Thyroid gland (tissue), 4 donors: ENCODE measurements around the gene LTV1. TPM values are rescaled to one million over a fixed set of nuclear protein-coding genes. Genes with fewer than 3 reads are reported as not detected.
"Not testable (repeated sequence)": the region's sequence is repeated elsewhere in the genome, so short reads cannot be mapped to it uniquely, and the experiment has no call there.

Experiments
- DNase-seq, 2 donors: peaks; one replicate each; pipeline ENCODE4 v3.0.0-alpha.2; 2019
- H3K27ac ChIP-seq, 3 donors: fragments of 200-600 bp; sonication (generic); 1 replicate in 2 of 3; 2 replicates in 1 of 3; pipeline ENCODE4 v1.5.1; 2016 to 2019; ENCODE audit warnings: mild to moderate bottlenecking in 1 of 3, moderate library complexity in 1 of 3
- H3K27me3 ChIP-seq: fragments of 200-600 bp; sonication (generic); one replicate; pipeline ENCODE4 v1.5.1; 2019
- H3K36me3 ChIP-seq, 2 donors: fragments of 200-600 bp; sonication (generic); one replicate each; pipeline ENCODE4 v1.5.1; 2016 to 2019
- H3K4me1 ChIP-seq, 2 donors: fragments of 200-600 bp; sonication (generic); one replicate each; pipeline ENCODE4 v1.5.1; 2017 to 2019
- H3K4me3 ChIP-seq, 3 donors: fragments of 200-600 bp; sonication (generic); replicated peaks in 1 of 3; 1 replicate in 2 of 3; 2 replicates in 1 of 3; pipeline ENCODE4 v1.5.1; 2016; ENCODE audit warnings: mild to moderate bottlenecking in 1 of 3
- H3K9me3 ChIP-seq: fragments of 200-600 bp; sonication (generic); one replicate; pipeline ENCODE4 v1.5.1; 2017
- CTCF ChIP-seq, 6 experiments: fragments of 200-600 bp in 3 of 6; fragments of 450-650 bp in 3 of 6; sonication (generic) in 3 of 6; IDR thresholded peaks; one replicate each; pipeline ENCODE4 v1.5.1; 2016 to 2019; ENCODE audit warnings: antibody characterized with exemption in 6 of 6, mild to moderate bottlenecking in 2 of 6, inconsistent platforms in 1 of 6, moderate library complexity in 1 of 6
- POLR2A ChIP-seq, 2 donors: fragments of 450-650 bp; IDR thresholded peaks; one replicate each; pipeline ENCODE4 v1.6.1; 2017; ENCODE audit warnings: antibody characterized with exemption in 2 of 2, mild to moderate bottlenecking in 2 of 2, moderate library complexity in 1 of 2
- WGBS, 2 donors: methylation state at CpG; one replicate each; pipeline ENCODE4 v1.1.5; 2017; 5-methylcytosine and 5-hydroxymethylcytosine counted together
- intact Hi-C: fragments of 100-400 bp; cut with DNase I; formaldehyde crosslinking; loops from one replicate; pipeline ENCODE4 v1.15.1; 2023
- total RNA-seq, 4 donors: library from RNA; depleted of rRNA; stranded (reverse); fragments of >200 nt; gene quantifications; one replicate each; pipeline ENCODE4 v1.2.3, GENCODE V29; 2016

The LTV1 gene
- 10 to 100 TPM; 10.8 to 15.7 (median 13.6) TPM for total RNA-seq

- H3K4me1 ChIP-seq = peaks cover 6 to 7% of the 10 kb centered on the region in 2 donors
- peak within 1 kb of the TSS; percentile 56 to 90 (median 86) for H3K4me3 ChIP-seq
- DNase-seq = peak; percentile 96
- WGBS, 2 donors = 0 to 1% methylated on average over 29 to 47 of the region's 64 CpGs
- peak within 1 kb of the TSS; percentile 92 to 97 (median 95) for H3K27ac ChIP-seq
- TF ChIP-seq CTCF (IDR thresholded peaks at IDR 0.05) (no peak), POLR2A (IDR thresholded peaks at IDR 0.05) (peak; percentile 50 to 81)
- H3K9me3 ChIP-seq = no peaks in the 10 kb centered on the region
- peaks cover 4 to 25% of the 10 kb centered on the region in 2 donors for H3K36me3 ChIP-seq
- H3K27me3 ChIP-seq = no peaks in the 10 kb centered on the region
- intact Hi-C loops = loop anchor here (10.0 kb wide), 2 partner anchors 168 to 258 kb away; partner anchors contain the start of gene PHACTR2
Measured at GRCh38 chr6:143842902-143843676, at the start of gene LTV1. Gene LTV1 (plus strand): TSS chr6:143843338. CDS start chr6:143843478, 140 bp downstream.

DNA sequence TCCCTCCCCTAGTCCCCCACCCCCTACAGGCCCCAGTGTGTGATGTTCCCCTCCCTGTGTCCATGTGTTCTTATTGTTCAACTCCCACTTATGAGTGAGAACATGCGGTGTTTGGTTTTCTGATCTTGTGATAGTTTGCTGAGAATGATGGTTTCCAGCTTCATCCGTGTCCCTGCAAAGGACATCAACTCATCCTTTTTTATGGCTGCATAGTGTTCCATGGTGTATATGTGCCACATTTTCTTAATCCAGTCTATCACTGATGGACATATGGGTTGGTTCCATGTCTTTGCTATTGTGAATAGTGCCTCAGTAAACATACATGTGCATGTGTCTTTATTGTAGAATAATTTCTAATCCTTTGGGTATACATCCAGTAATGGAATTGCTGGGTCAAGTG, 46.6 kb upstream of the LTV1 start:
- H3K27me3 ChIP-seq, intact Hi-C loops, H3K4me1 ChIP-seq, H3K9me3 ChIP-seq, H3K4me3 ChIP-seq, H3K27ac ChIP-seq, DNase-seq, H3K36me3 ChIP-seq: not testable (repeated sequence)
- 95 to 100% methylated on average over 2 of the region's 2 CpGs for WGBS, 2 donors

DNA sequence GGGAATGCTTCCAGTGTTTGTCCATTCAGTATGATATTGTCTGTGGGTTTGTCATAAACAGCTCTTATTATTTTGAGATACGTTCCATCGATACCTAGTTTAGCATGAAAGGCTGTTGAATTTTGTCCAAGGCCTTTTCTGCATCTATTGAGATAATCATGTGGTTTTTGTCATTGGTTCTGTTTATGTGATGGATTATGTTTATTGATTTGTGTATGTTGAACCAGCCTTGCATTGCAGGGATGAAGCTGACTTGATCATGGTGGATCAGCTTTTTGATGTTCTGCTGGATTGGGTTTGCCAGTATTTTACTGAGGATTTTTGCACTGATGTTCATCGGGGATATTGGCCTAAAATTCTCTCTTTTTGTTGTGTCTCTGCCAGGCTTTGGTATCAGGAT, 44.7 kb upstream of the LTV1 start:
- DNase-seq, H3K27ac ChIP-seq, intact Hi-C loops, H3K36me3 ChIP-seq, H3K27me3 ChIP-seq, H3K4me3 ChIP-seq, H3K9me3 ChIP-seq, H3K4me1 ChIP-seq: not testable (repeated sequence)
- WGBS, 2 donors = 98% methylated on average over 3 of the region's 3 CpGs

- Histone ChIP-seq H3K4me1 (no peaks in the 10 kb centered on the region), H3K9me3 (no peaks in the 10 kb centered on the region), H3K4me3 (no peak overlapping the region), H3K27ac (no peak overlapping the region), H3K36me3 (peaks cover 0 to 4% of the 10 kb centered on the region in 2 donors), H3K27me3 (no peaks in the 10 kb centered on the region)
- intact Hi-C loops = no loop called here
- DNase-seq = no peak
- WGBS, 2 donors = 97% methylated on average over 8 of the region's 8 CpGs
- no peak for TF ChIP-seq POLR2A (IDR thresholded peaks at IDR 0.05)
- no peak for TF ChIP-seq CTCF (IDR thresholded peaks at IDR 0.05)
Measured at GRCh38 chr6:143802833-143803565, 40.1 kb upstream of the LTV1 start.

GRCh38 chr6:143803769-143804568, 39.2 kb upstream of the LTV1 start:
- no peaks in the 10 kb centered on the region for H3K9me3 ChIP-seq
- DNase-seq = no peak
- intact Hi-C loops = no loop called here
- no peak overlapping the region for H3K4me3 ChIP-seq
- peaks cover 0 to 4% of the 10 kb centered on the region in 2 donors for H3K36me3 ChIP-seq
- no peaks in the 10 kb centered on the region for H3K27me3 ChIP-seq
- H3K27ac ChIP-seq = no peak overlapping the region
- TF ChIP-seq CTCF (IDR thresholded peaks at IDR 0.05) (no peak), POLR2A (IDR thresholded peaks at IDR 0.05) (no peak)
- 90 to 93% methylated on average over 9 of the region's 9 CpGs for whole genome bisulfite sequencing, 2 donors
- no peaks in the 10 kb centered on the region for H3K4me1 ChIP-seq
